AG09319 (cell line): Measurements from ENCODE around the gene OSBPL8.
"Not testable (repeated sequence)": the region's sequence is repeated elsewhere in the genome, so short reads cannot be mapped to it uniquely, and the experiment has no call there.

ENCODE experiments used
- DNase-seq: peaks from one replicate; pipeline ENCODE4 v3.0.0-alpha.2; 2010; ENCODE audit warnings: low read depth; ENCODE audit errors: extremely low read depth
- CTCF ChIP-seq: IDR thresholded peaks from 2 replicates; pipeline ENCODE4 v1.5.1; 2011; ENCODE audit warnings: low read depth, mild to moderate bottlenecking, inconsistent platforms, low read length, moderate library complexity

The OSBPL8 gene

GRCh38 chr12:76329159-76329558 lies 230.4 kb downstream of the OSBPL8 start:
- peak; percentile 83 for DNase-seq
- no peak for TF ChIP-seq CTCF

- not testable (repeated sequence) for DNase-seq
Measured at GRCh38 chr12:76319595-76320319, 239.8 kb downstream of the OSBPL8 start.

- no peak for TF ChIP-seq CTCF
- no peak for DNase-seq
Measured at GRCh38 chr12:76318773-76319594, 240.6 kb downstream of the OSBPL8 start.

GRCh38 chr12:76317976-76318375 lies 241.6 kb downstream of the OSBPL8 start:
- no peak for DNase-seq
- no peak for TF ChIP-seq CTCF

- TF ChIP-seq CTCF, result no peak
- DNase-seq, result no peak
Measured at GRCh38 chr12:76316468-76316867, 243.1 kb downstream of the OSBPL8 start.

GRCh38 chr12:76313299-76313698 lies 246.3 kb downstream of the OSBPL8 start:
- no peak for DNase-seq
- TF ChIP-seq CTCF, result no peak

- TF ChIP-seq CTCF, result no peak
- no peak for DNase-seq
Measured at GRCh38 chr12:76312315-76312714, 247.3 kb downstream of the OSBPL8 start.

- no peak for DNase-seq
- TF ChIP-seq CTCF, result no peak
Measured at GRCh38 chr12:76311796-76312195, 247.8 kb downstream of the OSBPL8 start.
